GM18907 (cell line): ENCODE data around the gene GARIN5B.

Experiments used
- ATAC-seq: cut with Tn5 transposase; IDR thresholded peaks from one replicate; pipeline ENCODE4 v1.9.1; 2021; ENCODE audit warnings: mild to moderate bottlenecking, moderate library complexity; ENCODE audit not compliant: unreplicated experiment

Gene GARIN5B

GRCh38 chr19:55389386-55390317, 26.6 kb upstream of the GARIN5B start:
- ATAC-seq, result no peak

- ATAC-seq, result no peak
Observed at GRCh38 chr19:55387736-55388497, 24.9 kb upstream of the GARIN5B start.

DNA sequence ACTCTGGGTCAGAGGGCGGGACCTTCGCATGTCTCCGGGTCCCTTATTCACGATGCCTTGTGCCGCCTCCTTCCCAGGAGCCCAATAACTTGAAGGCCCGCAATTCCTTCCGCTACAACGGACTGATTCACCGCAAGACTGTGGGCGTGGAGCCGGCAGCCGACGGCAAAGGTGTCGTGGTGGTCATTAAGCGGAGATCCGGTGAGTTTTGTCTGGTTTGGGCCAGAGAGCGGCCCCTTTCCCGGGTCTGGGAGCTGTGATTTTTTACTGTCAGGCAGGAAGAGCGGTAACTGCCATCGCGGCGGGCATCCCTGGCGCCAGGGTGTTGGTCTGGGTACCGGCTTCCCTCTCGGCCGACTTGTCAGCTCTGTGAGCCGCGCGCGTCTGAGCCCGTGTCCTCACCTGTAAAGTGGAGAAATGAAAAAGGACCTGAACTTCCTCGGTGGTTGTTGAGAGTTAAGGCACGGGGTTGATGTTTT, 23.5 kb upstream of the GARIN5B start:
- ATAC-seq, result no peak

GRCh38 chr19:55385724-55386492, 22.8 kb upstream of the GARIN5B start, which contains the start of gene RPL28:
TSS of gene RPL28 (plus strand) at chr19:55385932. CDS start at chr19:55386358, 426 bp downstream.
- peak; percentile 67 for ATAC-seq

GRCh38 chr19:55384920-55385723, 22.1 kb upstream of the GARIN5B start:
- ATAC-seq, result peak; percentile 64

DNA sequence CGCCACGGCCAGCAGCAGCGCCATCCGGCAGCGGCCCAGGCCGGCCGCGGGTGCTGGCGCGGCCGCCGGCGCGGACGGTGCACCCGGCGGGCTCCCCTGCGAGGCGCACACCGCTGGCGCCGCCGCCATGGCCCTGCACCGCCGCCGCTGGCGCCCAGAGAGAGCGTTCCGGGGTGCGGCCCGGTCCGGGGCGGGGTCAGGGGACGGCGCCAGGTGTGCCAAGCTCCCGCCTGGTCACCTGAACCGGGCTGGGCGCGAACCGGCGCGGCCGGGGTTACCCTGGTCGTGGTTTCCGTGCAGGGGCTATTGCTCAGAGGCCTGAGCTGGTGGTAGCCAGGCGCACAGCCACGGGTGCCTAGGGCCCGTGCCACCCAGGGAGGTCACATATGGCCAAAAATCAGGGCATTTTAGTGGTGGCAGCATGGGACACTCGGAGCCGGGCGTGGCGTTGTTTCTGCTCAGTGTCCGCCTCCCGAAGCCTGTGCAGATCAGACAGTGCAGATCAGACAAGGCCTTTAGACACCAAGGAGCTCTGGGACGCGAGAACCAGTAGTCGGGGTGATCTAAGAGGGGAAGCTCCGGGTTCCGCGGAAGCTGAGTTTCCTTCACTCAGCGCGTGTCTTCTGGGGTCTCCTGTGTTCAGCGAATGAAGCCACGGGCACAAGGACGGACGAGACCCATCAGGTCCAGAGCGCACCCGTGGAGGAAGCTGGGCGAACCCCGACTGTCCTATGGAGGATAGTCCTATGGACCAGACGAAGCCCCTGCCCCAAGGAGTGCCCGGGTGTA, 21.3 kb upstream of the GARIN5B start, which contains the start of gene TMEM238:
TMEM238 (minus strand) TSS at position 162 of the 789 bp plus-strand sequence; CDS start at position 129, 33 bp downstream.
- ATAC-seq, result no peak

DNA sequence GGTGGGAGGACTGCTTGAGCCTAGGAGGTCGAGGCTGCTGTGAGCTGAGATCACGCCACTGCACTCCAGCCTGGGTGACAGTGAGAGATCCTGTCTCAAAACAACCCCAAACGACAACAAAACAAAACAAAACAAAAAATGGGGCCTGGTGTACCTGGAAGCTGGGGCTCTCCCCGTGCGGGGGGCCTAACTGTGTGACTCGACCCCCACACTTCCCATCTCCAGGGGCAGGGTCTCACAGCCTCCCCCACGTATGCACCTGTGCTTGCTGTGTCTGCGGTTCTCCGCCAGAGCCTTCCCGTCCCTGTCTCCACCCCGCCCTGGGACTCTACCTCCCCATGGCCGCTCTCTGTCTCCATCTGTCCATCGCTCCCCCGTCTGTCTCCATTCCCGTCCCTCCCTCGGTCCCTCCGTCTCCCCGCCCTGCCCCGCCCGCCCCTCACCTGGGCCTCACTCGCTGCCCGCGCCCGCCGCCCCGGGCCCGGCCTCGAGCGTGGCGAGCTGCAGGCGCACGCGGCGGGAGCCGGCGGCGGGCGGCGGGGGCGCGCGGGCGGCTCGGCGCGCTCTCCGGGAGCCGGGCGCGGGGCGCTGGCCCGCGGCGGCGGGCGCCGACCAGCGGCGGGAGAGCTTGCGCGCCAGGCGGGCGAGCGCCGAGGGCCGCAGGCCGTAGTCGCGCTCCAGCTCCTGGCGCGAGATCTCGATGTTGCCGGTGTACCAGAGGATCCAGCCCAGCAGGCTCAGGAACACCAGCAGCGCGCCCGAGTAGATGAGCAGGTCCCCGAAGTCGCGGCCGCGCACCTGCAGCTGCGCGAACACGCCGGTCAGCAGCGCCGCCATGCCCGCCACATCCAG, 20.4 kb upstream of the GARIN5B start:
- no peak for ATAC-seq

DNA sequence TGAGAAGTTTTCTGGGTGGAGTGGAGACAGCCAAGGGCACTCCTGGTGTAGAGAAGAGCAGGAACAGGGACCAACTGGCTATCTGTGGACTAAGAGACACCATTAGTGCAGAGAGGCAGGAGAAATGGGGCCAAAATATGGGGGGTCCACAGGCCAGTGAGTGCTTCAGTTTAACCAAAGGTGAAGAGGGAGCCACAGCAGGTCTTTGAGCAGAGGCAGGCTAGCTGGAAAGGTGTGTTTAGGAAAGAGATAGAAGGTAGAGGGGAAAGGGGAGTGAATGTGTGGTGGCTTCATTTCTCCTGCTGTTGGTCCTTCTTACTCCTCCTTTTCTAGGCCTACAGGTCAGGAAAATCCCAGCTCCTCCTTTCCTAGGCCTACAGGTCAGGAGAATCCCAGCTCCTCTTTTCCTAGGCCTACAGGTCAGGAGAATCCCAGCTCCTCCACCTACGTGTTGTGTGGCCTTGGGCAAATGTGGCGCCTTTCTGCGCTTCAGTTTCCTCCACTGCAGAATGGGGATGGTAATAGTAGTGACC, 19.5 kb upstream of the GARIN5B start:
- no peak for ATAC-seq

DNA sequence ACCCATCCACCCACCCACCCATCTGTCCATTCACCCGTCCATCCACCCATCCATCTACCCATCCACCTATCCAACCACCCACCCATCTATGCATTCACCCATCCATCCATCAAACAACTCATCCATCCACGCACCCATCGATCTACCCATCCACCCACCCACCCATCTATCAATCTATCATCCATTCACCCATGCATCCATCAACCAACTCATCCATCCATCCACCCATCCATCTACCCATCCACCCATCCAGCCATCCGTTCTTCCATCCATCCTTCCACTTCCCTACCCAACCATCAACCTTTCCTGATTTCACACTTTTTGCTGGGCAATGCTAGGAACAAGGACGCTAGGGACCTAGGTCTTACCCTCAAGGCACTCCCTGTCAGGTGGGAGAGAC, 19.0 kb upstream of the GARIN5B start:
- ATAC-seq, result no peak

GRCh38 chr19:55379174-55379573, 16.1 kb upstream of the GARIN5B start:
- ATAC-seq, result no peak

DNA sequence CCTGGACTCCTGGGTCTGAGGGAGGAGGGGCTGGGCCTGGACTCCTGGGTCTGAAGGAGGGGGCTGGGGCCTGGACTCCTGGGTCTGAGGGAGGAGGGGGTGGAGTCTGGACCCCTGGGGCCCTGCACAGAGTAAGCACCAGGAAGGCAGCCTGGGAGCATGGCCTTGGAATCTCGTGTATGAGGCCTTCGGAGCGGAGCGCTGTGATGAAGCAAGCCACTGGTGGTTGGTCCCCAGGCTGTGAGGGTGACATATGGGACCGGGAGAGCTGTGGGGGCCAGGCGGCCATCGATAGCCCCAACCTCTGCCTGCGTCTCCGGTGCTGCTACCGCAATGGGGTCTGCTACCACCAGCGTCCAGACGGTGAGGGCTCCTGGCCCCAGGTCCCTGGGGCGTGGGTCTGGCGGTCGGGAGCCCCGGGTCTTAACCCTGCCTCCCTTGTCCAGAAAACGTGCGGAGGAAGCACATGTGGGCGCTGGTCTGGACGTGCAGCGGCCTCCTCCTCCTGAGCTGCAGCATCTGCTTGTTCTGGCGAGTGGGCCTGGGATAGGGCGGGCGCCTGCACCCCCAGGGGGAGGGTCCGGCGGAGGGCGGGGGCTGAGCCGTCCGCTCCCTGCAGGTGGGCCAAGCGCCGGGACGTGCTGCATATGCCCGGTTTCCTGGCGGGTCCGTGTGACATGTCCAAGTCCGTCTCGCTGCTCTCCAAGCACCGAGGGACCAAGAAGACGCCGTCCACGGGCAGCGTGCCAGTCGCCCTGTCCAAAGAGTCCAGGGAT, 14.5 kb upstream of the GARIN5B start:
- ATAC-seq, result no peak

DNA sequence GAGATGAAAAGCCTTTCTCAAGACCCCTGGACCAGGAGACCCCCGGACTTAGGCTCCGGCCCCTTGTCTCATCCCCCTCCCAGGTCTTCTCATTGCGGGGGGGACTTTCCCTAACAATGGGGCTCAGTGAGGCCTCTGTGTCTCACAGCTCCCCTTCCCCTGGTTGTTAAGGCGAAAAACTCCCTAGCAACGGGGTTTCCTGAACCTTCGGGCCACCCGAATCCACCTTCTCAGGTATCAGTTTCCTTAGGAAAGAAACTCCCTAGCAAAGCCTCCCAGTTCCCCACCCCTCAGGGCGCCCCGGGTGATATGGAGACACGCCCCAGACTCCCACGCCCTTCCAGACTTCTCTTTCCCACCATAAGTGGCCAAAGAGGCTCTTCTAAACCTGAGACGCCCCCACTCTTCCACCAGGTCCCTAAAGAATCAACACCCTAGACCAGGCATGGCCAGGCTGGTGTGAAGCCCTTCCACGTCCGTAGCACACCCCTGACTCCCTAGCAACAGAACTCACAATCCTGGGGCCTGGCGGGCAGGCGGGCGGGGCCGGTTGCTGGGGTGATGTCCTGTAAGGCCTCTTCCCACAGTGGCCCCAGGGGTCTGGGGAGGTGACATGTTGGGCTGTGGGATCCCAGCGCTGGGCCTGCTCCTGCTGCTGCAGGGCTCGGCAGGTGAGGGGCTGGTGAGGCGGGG, 13.3 kb upstream of the GARIN5B start, which contains the start of gene TMEM190:
TMEM190 (plus strand) TSS at position 586 of the 693 bp plus-strand sequence; CDS start at position 614, 28 bp downstream.
- ATAC-seq, result no peak

- ATAC-seq, result no peak
Observed at GRCh38 chr19:55373993-55374757, 11.1 kb upstream of the GARIN5B start.

GRCh38 chr19:55373306-55373992, 10.4 kb upstream of the GARIN5B start:
- ATAC-seq, result no peak
